GM13977 (cell line): ENCODE data around the gene CD7.

ENCODE experiments used
- DNase-seq: peaks from one replicate; pipeline ENCODE4 v3.0.0; 2012; ENCODE audit warnings: low spot score
- in situ Hi-C: fragments of 300-500 bp; cut with MboI; formaldehyde crosslinking; loops from one replicate; pipeline ENCODE4 v1.12.0; 2022; ENCODE audit warnings: low sequenced_read_pairs, low pct_unique_long_range_greater_than_20kb, mixed read lengths, inconsistent platforms; ENCODE audit not compliant: unreplicated experiment
- TF ChIP-seq, protein P1 (sequence below): IDR thresholded peaks from 2 replicates; pipeline ENCODE4 v1.5.1; 2012; ENCODE audit warnings: mild to moderate bottlenecking, control low read depth; ENCODE audit not compliant: insufficient read depth; ENCODE audit errors: extremely low read depth, missing control alignments

Gene CD7

GRCh38 chr17:82282239-82283207, 34.9 kb downstream of the CD7 start:
- DNase-seq = no peak
- in situ Hi-C loops = no loop called here

DNA sequence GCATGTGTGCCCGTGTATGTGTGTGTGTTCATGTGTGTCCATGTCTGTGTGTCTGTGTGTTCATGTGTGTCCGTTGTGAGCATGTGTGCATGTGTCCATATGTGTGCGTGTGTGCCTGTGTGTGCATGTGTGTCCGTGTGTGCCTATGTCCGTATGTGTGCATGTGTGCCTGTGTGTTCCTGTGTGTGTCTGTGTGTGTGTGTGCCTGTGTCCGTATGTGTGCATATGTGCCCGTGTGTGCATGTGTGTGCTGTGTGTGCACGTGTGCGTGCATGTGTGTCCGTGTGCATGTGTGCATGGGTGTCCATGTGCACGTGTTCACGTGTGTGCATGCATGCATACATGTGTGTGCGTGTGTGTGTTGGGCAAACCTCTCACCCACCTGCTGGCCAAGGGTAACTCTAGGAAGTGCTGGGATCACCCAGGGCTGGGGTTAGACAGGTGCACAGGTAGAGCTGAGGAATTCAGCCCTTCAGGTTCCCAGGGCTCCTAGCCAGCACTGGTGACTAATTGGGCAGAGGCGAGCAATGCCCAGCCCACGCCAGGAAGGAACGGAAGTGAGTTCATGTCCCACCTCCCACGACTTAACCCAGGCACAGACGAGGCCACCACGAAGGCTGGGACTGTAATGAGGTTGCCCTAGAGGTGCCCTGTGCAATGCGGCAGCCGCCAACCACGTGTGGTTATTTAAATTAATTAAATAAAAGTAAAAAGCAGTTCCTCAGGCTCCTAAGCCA, 35.7 kb downstream of the CD7 start:
- TF ChIP-seq, protein P1, sequence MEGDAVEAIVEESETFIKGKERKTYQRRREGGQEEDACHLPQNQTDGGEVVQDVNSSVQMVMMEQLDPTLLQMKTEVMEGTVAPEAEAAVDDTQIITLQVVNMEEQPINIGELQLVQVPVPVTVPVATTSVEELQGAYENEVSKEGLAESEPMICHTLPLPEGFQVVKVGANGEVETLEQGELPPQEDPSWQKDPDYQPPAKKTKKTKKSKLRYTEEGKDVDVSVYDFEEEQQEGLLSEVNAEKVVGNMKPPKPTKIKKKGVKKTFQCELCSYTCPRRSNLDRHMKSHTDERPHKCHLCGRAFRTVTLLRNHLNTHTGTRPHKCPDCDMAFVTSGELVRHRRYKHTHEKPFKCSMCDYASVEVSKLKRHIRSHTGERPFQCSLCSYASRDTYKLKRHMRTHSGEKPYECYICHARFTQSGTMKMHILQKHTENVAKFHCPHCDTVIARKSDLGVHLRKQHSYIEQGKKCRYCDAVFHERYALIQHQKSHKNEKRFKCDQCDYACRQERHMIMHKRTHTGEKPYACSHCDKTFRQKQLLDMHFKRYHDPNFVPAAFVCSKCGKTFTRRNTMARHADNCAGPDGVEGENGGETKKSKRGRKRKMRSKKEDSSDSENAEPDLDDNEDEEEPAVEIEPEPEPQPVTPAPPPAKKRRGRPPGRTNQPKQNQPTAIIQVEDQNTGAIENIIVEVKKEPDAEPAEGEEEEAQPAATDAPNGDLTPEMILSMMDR = no peak
- in situ Hi-C loops = no loop called here
- no peak for DNase-seq

More at GRCh38 chr17:82282239-82283207, 34.9 kb downstream of the CD7 start:
- TF ChIP-seq, protein P1 = no peak

DNA sequence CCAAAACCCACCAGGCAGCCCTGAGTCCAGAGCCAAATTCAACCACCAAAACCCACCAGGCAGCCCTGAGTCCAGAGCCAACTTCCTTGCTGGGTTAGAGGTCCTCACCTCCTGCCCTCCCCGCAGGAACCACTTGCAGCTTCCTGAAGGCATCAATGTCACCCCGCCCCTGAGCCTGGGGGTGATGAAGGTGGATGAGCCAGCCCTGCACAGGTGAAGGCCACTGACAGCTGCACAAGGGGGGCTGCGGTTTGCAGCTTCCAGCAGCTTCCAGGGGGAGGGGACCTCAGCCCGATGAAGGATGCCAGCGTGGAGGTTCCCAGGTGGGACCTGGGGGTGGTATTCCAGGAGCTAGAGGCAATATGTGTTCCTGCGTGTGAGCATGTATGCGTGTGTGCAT, 36.3 kb downstream of the CD7 start:
- TF ChIP-seq, protein P1 = no peak
- in situ Hi-C loops = no loop called here
- DNase-seq = no peak

- no peak for DNase-seq
- in situ Hi-C loops = no loop called here
- TF ChIP-seq, protein P1 = no peak
These were observed 36.9 kb downstream of the CD7 start for GRCh38 chr17:82280537-82280936.

- no peak for DNase-seq
- in situ Hi-C loops = no loop called here
- TF ChIP-seq, protein P1 = no peak
These were observed 38.5 kb downstream of the CD7 start for GRCh38 chr17:82278786-82279391.

DNA sequence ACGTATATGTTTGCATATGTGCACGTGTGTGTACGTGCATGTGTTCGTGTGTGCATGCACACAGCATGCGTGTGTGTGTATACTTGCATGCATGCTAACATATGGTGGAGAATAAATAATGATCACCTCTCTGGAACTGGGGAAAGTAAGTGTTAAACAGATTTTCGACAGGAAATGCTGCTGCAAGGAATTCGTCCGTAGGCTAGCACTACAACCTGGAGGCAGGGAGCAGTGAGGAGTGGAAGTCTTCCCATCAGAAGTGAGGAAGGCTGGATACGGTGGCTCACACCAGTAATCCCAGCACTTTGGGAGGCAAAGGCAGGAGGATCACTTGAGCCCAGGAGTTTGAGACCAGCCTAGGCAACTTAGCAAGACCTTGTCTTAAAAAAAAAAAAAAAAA, 39.1 kb downstream of the CD7 start:
- TF ChIP-seq, protein P1 = no peak
- no peak for DNase-seq
- in situ Hi-C loops = no loop called here
